NCI-H2029 (cell line): ENCODE results near the gene ADORA2A.

Source experiments
- DNase-seq: peaks from one replicate; lab custom pipeline; 2025; lab: John Stamatoyannopoulos, UW

The ADORA2A gene

GRCh38 chr22:24433001-24433827 lies 5.8 kb downstream of the ADORA2A start:
- DNase-seq = no peak

- no peak for DNase-seq
Measured at GRCh38 chr22:24433828-24434470, 6.5 kb downstream of the ADORA2A start.

- no peak for DNase-seq
Measured at GRCh38 chr22:24434471-24435322, 7.3 kb downstream of the ADORA2A start.

GRCh38 chr22:24435323-24435645 lies 7.9 kb downstream of the ADORA2A start:
- no peak for DNase-seq

- DNase-seq = no peak
Measured at GRCh38 chr22:24435861-24436371, 8.5 kb downstream of the ADORA2A start.

- no peak for DNase-seq
Measured at GRCh38 chr22:24436553-24436952, 9.2 kb downstream of the ADORA2A start.

GRCh38 chr22:24437091-24437490 lies 9.7 kb downstream of the ADORA2A start:
- DNase-seq = no peak

- no peak for DNase-seq
Measured at GRCh38 chr22:24437741-24438328, 10.4 kb downstream of the ADORA2A start.

- no peak for DNase-seq
Measured at GRCh38 chr22:24440270-24440717, 12.9 kb downstream of the ADORA2A start.

GRCh38 chr22:24440718-24441405 lies 13.5 kb downstream of the ADORA2A start:
- DNase-seq = no peak

GRCh38 chr22:24441406-24442351 lies 14.3 kb downstream of the ADORA2A start:
- no peak for DNase-seq

GRCh38 chr22:24442352-24442744 lies 14.9 kb downstream of the ADORA2A start:
- DNase-seq = no peak

- DNase-seq = no peak
Measured at GRCh38 chr22:24443668-24444067, 16.3 kb downstream of the ADORA2A start.

- DNase-seq = no peak
Measured at GRCh38 chr22:24444251-24444650, 16.9 kb downstream of the ADORA2A start.

- DNase-seq = no peak
Measured at GRCh38 chr22:24444729-24445466, 17.5 kb downstream of the ADORA2A start.

- no peak for DNase-seq
Measured at GRCh38 chr22:24445481-24446259, 18.3 kb downstream of the ADORA2A start.

GRCh38 chr22:24446260-24446611 lies 18.8 kb downstream of the ADORA2A start:
- no peak for DNase-seq

- no peak for DNase-seq
Measured at GRCh38 chr22:24450610-24451009, 23.2 kb downstream of the ADORA2A start.

- no peak for DNase-seq
Measured at GRCh38 chr22:24451162-24451561, 23.8 kb downstream of the ADORA2A start.
